ENCODE data around the gene AMPD3. TPM values are rescaled to one million over a fixed set of nuclear protein-coding genes. Genes with fewer than 3 reads are reported as not detected.

AMPD3 gene
- polyA plus RNA-seq, 1 donor (not counting 4 experiments of a cell fraction or from before 2014, with no cell fraction given): 11.1 TPM

DNA sequence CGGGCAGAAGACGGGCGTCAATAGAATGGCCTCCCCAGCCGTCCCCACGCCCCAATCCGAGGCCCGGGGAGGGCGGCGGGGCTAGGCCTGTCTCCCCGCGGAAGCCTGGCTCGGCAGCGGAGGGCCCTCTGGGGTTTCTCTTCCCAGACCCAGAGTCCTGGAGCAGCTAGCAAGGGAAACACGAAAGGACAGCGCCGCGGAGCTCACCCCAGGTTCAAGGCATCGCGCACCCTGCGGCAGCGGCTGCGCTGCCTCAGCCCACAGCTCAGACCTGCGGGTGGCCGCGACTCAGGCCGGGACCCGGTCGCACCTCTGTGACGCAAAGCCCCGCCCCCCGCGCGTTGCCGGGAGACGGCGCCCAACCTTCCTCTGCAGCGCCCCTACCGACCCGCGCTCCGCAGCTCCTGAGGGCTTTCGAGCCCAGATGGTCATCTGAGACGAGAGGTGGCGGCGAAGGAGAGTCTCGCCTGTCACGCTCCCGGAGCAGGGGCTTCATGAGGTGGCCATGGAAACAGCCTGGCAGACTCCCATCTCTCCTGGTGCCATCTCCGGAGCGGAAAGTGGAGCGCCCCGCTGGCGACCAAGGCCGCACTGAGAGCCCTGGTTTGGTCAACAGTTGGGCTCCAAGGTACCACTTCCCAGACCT is 86.0 kb downstream of the AMPD3 start, which contains the start of gene RNF141:
TSS of gene RNF141 (minus strand) at position 273 of the 646 bp plus-strand sequence. CDS start 7,029 bp downstream, outside the sequence.
- peak; percentile 23 for FAIRE-seq
- peaks cover 19% of the 10 kb centered on the region for H3K79me2 ChIP-seq (ENCODE audit: control insufficient read depth, insufficient read depth, low read length)
- peaks cover 1% of the 10 kb centered on the region for H3K9me3 ChIP-seq (ENCODE audit: control insufficient read depth, low read depth, low read length)
- H3K9me1 ChIP-seq (ENCODE audit: control insufficient read depth, extremely low read depth, insufficient read depth, low read length): no peaks in the 10 kb centered on the region
- H3K27ac ChIP-seq (ENCODE audit: control insufficient read depth, insufficient read depth, low read length): peak within 1 kb of the TSS; percentile 97
- peak within 1 kb of the TSS; percentile 95 for H2AFZ ChIP-seq (ENCODE audit: control insufficient read depth, low read length)
- peak; percentile 50 for DNase-seq (ENCODE audit: low read depth, low spot score)
- TF ChIP-seq, protein P1, sequence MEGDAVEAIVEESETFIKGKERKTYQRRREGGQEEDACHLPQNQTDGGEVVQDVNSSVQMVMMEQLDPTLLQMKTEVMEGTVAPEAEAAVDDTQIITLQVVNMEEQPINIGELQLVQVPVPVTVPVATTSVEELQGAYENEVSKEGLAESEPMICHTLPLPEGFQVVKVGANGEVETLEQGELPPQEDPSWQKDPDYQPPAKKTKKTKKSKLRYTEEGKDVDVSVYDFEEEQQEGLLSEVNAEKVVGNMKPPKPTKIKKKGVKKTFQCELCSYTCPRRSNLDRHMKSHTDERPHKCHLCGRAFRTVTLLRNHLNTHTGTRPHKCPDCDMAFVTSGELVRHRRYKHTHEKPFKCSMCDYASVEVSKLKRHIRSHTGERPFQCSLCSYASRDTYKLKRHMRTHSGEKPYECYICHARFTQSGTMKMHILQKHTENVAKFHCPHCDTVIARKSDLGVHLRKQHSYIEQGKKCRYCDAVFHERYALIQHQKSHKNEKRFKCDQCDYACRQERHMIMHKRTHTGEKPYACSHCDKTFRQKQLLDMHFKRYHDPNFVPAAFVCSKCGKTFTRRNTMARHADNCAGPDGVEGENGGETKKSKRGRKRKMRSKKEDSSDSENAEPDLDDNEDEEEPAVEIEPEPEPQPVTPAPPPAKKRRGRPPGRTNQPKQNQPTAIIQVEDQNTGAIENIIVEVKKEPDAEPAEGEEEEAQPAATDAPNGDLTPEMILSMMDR (optimal IDR thresholded peaks at IDR 0.05 in 1 of 3, IDR thresholded peaks at IDR 0.05 in 1 of 3, conservative IDR thresholded peaks at IDR 0.05 in 1 of 3; ENCODE audit: extremely low read depth in 1 of 3, insufficient read depth in 2 of 3, low read length in 3 of 3): peak; percentile 76 to 96 (median 85)
- no peak for TF ChIP-seq EZH2 (IDR thresholded peaks at IDR 0.05; ENCODE audit: low read length)
- H3K4me3 ChIP-seq (ENCODE audit: control insufficient read depth in 2 of 3, extremely low read depth in 1 of 3, insufficient read depth in 2 of 3, low read depth in 1 of 3, low read length in 3 of 3): peak within 1 kb of the TSS; percentile 70 to 98 (median 94)
- H3K36me3 ChIP-seq (ENCODE audit: control insufficient read depth in 2 of 2, extremely low read depth in 1 of 2, insufficient read depth in 2 of 2, low read length in 2 of 2): no peaks in the 10 kb centered on the region
- peak within 1 kb of the TSS; percentile 97 for H3K9ac ChIP-seq (ENCODE audit: control insufficient read depth, extremely low read depth, insufficient read depth, low read length)
- H3K4me1 ChIP-seq (ENCODE audit: control insufficient read depth, extremely low read depth, insufficient read depth, low read length): peaks cover 11% of the 10 kb centered on the region
- dilution Hi-C loops (cut with MboI; ENCODE audit: extremely low pct_ligation_motif_present, low sequenced_read_pairs): no loop called here
- no peaks in the 10 kb centered on the region for H4K20me1 ChIP-seq (ENCODE audit: control insufficient read depth, extremely low read depth, insufficient read depth, low read length)
- no peaks in the 10 kb centered on the region for H3K27me3 ChIP-seq (ENCODE audit: control insufficient read depth, extremely low read depth, insufficient read depth, low read length)
- peak within 1 kb of the TSS; percentile 97 for H3K4me2 ChIP-seq (ENCODE audit: control insufficient read depth, extremely low read depth, insufficient read depth, low read depth, low read length)

DNA sequence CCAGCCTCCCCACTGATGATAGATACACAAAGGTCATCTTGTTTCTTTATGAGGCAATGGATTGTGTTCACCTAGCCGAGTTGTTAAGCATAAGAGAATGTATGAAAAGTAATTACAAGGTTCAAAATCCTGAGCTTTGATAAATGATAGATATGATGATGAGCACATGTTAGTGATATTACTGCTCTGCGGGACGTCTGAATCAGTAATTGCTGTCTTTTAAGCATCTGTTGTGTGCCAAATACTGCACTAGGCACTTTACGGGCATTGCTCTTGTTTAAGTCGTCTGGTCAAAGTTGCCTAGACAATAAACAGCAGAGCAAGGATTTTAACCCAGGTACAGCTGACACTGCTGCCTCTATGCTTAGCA is 86.5 kb downstream of the AMPD3 start:
- H3K27ac ChIP-seq (ENCODE audit: control insufficient read depth, insufficient read depth, low read length): peak overlapping the region; percentile 97

More for the DNA sequence above, 86.5 kb downstream of the AMPD3 start:
- Histone ChIP-seq H3K4me2 (ENCODE audit: control insufficient read depth, extremely low read depth, insufficient read depth, low read depth, low read length) (peak overlapping the region; percentile 92), H3K36me3 (ENCODE audit: control insufficient read depth in 2 of 2, extremely low read depth in 1 of 2, insufficient read depth in 2 of 2, low read length in 2 of 2) (no peaks in the 10 kb centered on the region), H3K9me1 (ENCODE audit: control insufficient read depth, extremely low read depth, insufficient read depth, low read length) (no peaks in the 10 kb centered on the region), H3K9ac (ENCODE audit: control insufficient read depth, extremely low read depth, insufficient read depth, low read length) (peak overlapping the region; percentile 97), H3K4me1 (ENCODE audit: control insufficient read depth, extremely low read depth, insufficient read depth, low read length) (peaks cover 11% of the 10 kb centered on the region), H3K27me3 (ENCODE audit: control insufficient read depth, extremely low read depth, insufficient read depth, low read length) (no peaks in the 10 kb centered on the region), H3K4me3 (ENCODE audit: control insufficient read depth in 2 of 3, extremely low read depth in 1 of 3, insufficient read depth in 2 of 3, low read depth in 1 of 3, low read length in 3 of 3) (peak overlapping the region; percentile 70 to 98 (median 94)), H3K9me3 (ENCODE audit: control insufficient read depth, low read depth, low read length) (peaks cover 1% of the 10 kb centered on the region), H2AFZ (ENCODE audit: control insufficient read depth, low read length) (peak overlapping the region; percentile 95), H3K79me2 (ENCODE audit: control insufficient read depth, insufficient read depth, low read length) (peaks cover 19% of the 10 kb centered on the region), H4K20me1 (ENCODE audit: control insufficient read depth, extremely low read depth, insufficient read depth, low read length) (no peaks in the 10 kb centered on the region)
- dilution Hi-C loops (cut with MboI; ENCODE audit: extremely low pct_ligation_motif_present, low sequenced_read_pairs): no loop called here
- DNase-seq (ENCODE audit: low read depth, low spot score) (no peak), FAIRE-seq (peak; percentile 53)
- TF ChIP-seq EZH2 (IDR thresholded peaks at IDR 0.05; ENCODE audit: low read length): no peak
- TF ChIP-seq, protein P1 (optimal IDR thresholded peaks at IDR 0.05 in 1 of 3, IDR thresholded peaks at IDR 0.05 in 1 of 3, conservative IDR thresholded peaks at IDR 0.05 in 1 of 3; ENCODE audit: extremely low read depth in 1 of 3, insufficient read depth in 2 of 3, low read length in 3 of 3): no peak

All from keratinocyte (primary cell).